Sciatic nerve (tissue), 2 donors: ENCODE data around the gene ELMOD2. TPM values are rescaled to one million over a fixed set of nuclear protein-coding genes. Genes with fewer than 3 reads are reported as not detected.
A peak's percentile ranks its signal among the peaks of the same experiment; 100 is the strongest.
"Not testable (repeated sequence)": the region's sequence is repeated elsewhere in the genome, so short reads cannot be mapped to it uniquely, and the experiment has no call there.

Source experiments
- ATAC-seq: fragments of 200-7000 bp; cut with Tn5 transposase; one replicate; pipeline ENCODE4 v1.9.1; 2020; ENCODE audit warnings: mild to moderate bottlenecking, moderate library complexity
- DNase-seq: peaks from one replicate; pipeline ENCODE4 v3.0.0-alpha.2; 2020; ENCODE audit warnings: low spot score
- intact Hi-C: fragments of 100-400 bp; cut with DNase I; formaldehyde crosslinking; loops from one replicate; pipeline ENCODE4 v1.14.2; 2022
- total RNA-seq: library from RNA; stranded (reverse); fragmentation: NEBNext Ultra II Directional; extraction: Animal tissue kit (Norgen Biotek cat#: 25700); gene quantifications from one replicate; pipeline ENCODE4 v1.2.1, GENCODE V29; 2021
- donor health status: DM: no; HTN: no; CAD: no.
- donor health status: DM: no; HTN: no; CAD: no.

Gene ELMOD2
- 35.8 TPM for total RNA-seq

DNA sequence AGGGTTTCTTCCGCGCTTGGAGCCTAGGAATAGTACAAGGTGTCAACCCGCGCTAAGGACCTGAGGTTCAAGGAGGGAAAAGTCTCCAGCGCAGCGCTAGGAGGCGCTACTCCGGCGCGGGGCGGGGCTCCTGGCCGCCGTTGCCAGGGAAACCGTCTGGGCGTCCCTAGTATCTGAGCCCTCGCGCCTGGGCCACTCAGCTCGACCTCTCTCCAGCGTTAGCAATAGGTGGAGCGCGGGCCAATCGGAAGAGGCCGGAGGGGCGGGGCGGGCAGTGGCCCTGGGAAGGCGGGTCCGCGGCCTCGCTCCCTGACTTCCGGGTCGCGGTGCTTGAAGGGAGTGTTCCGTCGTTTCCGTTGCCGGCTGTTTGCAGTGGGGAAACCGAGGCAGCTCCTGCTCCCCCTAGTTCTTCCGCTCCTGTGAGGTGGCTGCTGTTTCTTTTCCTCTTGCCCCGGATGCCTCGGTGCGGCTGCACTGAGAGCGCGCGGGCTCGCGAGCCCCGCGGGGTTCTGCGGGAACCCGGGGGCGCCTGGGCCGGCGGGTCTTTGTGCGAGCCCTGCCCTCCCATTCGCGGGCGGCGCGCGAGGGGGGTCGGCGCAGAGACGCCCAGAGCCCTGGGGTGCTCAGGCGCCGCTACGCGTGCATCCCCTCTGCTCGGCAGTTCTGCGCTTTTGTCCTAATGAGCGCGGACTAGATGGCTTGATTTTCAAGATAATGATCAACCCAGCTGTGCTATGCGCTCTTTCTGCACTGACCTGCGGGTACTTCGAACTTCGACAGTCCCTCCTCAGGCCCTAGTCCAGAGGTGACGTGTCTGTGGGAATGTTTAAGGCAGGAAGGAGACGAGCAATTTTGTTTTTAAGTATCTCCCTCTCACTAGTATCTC, at the start of gene ELMOD2:
Gene ELMOD2, plus strand, starts transcription at position 312 of the 886 bp plus-strand sequence. CDS start 1,261 bp downstream, outside the sequence.
- DNase-seq (peak; percentile 99), ATAC-seq (peak; percentile 100)
- intact Hi-C loops: no loop called here

GRCh38 chr4:140483445-140483844, 40.5 kb upstream of the ELMOD2 start:
- no peak for ATAC-seq
- DNase-seq: no peak
- intact Hi-C loops: no loop called here

- no peak for DNase-seq
- intact Hi-C loops: no loop called here
- ATAC-seq: no peak
Observed at GRCh38 chr4:140485939-140486338, 38.0 kb upstream of the ELMOD2 start.

DNA sequence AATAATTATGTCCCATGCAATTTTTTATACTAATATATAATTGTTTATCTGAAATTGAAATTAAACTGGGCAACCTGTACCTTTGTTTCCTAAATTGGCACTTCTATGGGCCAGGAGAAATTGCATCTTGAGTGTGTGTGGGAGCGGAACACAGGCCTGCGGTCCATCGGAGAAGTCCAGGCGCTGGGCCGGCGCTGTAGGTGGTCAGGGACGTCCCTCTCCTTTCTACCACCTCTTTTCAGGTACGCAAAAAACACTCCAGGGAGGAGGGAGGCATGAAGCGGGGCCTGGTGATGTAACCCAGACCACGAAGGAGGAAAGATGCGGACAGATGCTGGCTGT, 26.6 kb upstream of the ELMOD2 start:
- ATAC-seq (no peak), DNase-seq (no peak)
- intact Hi-C loops: no loop called here

GRCh38 chr4:140497747-140498636, 26.0 kb upstream of the ELMOD2 start, which contains the start of gene MGAT4D:
MGAT4D (minus strand) TSS chr4:140498293; CDS start chr4:140498222, 71 bp downstream.
- intact Hi-C loops: no loop called here
- DNase-seq: no peak
- ATAC-seq: no peak

- ATAC-seq (no peak), DNase-seq (no peak)
- intact Hi-C loops: no loop called here
Observed at GRCh38 chr4:140499391-140499790, 24.6 kb upstream of the ELMOD2 start.

DNA sequence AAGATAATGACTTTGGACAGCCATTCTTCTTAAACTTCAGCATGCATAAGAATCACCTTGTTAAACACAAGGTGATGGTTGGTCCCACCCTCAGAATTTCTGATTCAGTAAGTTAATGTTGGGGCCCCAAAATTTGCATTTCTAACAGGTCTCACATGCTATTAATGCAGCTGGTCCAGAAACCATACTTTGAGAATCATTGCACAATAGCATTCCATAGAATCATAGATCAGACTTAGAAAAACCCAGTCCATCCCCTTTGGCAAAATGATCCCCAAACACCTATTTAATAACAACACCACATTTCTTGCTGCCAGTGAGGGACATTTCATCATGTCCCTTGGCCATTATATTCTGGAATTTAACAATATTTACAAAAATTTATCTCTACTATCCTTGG, 19.7 kb upstream of the ELMOD2 start:
- ATAC-seq (no peak), DNase-seq (no peak)
- intact Hi-C loops: no loop called here

GRCh38 chr4:140513765-140514164, 10.2 kb upstream of the ELMOD2 start:
- intact Hi-C loops, DNase-seq, ATAC-seq: not testable (repeated sequence)

DNA sequence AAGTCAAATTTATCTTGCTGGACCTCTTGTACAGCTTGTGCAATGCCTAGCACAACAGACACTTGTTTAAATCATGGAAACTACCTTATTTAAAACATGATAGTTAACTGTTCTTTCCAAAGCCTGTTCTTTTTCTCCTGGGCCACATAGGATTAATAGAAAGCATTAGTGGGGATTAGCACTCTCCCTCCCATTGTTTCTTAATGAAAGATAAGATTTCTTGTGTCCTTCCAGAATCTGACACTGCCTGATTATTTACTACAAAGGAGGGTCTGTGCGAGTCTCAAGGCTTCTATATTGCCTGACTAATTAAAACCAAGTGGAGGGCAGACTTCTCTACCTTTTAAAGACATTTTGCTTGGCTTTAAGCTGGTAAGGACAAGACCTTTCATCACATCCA, 8.5 kb upstream of the ELMOD2 start:
- ATAC-seq (no peak), DNase-seq (no peak)
- intact Hi-C loops: no loop called here

DNA sequence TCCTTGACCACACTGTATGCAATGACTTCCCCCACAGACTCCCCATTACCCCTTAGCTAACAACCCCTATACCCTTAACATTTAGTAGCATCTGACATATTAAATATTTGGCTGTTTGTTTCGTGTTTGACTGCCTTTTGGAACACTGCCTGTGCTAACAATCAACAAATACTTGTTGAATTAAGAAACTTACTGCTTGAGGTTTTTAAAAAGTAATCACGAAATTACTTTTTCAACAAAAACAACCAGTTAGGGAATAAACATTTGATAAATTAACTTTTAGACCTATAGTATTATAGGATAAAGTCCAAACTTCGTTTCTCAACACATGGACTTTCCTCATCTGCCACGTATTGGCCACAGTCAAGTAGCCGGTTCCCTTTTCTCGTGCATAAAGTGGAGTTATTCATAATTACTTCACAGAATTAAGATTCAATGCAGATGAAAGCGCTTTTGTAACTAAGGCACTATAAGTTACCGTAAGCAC, 555 bp upstream of the ELMOD2 start:
- no peak for DNase-seq
- ATAC-seq: no peak
- intact Hi-C loops: no loop called here

- no peak for ATAC-seq
- intact Hi-C loops: no loop called here
- DNase-seq: no peak
Observed at GRCh38 chr4:140529434-140529833, 5.5 kb downstream of the ELMOD2 start.

DNA sequence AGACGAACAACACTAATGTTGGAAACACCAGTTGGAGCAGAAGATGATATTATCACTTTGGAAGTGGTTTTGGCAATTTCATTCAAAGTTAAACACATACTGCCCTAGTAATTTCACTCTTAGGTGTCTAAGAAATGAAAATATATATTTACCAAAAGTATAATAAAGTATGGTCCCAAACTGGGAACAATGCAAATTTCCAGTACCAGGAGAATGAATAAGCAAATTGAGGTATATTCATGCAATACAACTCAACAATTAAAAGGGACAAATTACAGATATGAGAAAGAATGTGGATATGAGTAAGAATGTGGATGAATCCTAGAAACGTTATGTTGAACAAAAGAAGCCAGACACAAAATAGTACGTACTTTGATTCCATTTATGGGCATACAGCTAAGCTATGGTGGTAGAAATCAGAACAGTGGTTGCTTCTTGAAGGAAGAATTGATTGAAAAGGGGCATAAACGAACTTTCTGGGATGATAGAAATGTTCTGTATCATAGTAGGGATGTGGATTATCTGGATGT, 10.0 kb downstream of the ELMOD2 start:
- ATAC-seq: no peak
- intact Hi-C loops: no loop called here
- DNase-seq: no peak

GRCh38 chr4:140556372-140557085, 32.6 kb downstream of the ELMOD2 start:
- ATAC-seq: no peak

DNA sequence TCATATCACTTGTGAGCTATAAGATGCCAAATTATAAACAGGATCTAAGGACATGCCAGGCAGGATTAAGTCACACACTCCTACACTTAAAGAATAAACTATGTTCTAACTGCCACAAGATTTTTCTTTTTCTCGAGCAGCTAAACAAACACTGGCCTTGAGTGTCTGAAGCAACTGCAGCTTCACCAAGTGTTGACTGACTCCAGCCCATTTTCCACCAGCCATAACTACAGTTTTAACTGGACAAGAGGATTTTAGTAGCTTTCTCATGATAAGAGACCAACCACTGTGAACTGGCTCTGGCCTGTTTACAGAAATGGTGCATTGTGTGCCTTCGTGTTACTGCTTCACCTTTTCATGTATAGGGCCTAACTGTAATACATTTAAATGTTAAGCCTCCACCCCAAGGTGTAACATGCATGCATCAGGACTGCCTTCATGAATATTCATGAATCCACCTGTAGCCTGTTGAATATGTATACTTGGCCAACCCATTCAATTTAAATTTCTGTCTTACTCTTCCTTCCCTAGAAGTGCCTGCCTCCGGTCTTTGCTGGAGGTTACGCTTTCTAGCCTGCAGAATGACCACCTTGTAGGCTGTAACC, 34.0 kb downstream of the ELMOD2 start:
- no peak for DNase-seq
- intact Hi-C loops: no loop called here
- ATAC-seq: no peak

More at GRCh38 chr4:140556372-140557085, 32.6 kb downstream of the ELMOD2 start:
- intact Hi-C loops: no loop called here
- no peak for DNase-seq

DNA sequence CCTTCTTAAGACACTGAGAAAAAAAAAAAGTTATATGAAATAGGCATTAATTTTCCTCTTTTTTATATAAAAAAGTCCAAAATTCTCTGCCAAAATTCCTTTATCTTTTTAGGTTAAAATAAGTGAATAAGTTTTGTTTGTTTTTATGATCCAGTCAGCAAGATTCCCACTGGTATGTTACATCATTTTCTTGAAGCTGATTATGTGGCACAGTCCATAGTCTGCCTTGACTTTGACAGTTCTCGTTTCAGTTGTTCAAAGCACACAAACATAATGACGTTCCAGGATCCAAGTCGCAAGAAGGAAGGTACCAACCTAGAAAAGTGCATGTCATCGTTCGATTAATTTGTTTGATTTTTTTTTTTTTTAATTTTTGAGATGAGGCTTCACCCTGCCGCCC, 35.7 kb downstream of the ELMOD2 start:
- intact Hi-C loops: no loop called here
- ATAC-seq (no peak), DNase-seq (no peak)

GRCh38 chr4:140568507-140569306, 44.7 kb downstream of the ELMOD2 start, which contains the start of gene UCP1:
UCP1 (minus strand) TSS chr4:140568961; CDS start chr4:140568729, 232 bp downstream.
- DNase-seq (no peak), ATAC-seq (peak; percentile 43)
- intact Hi-C loops: no loop called here

DNA sequence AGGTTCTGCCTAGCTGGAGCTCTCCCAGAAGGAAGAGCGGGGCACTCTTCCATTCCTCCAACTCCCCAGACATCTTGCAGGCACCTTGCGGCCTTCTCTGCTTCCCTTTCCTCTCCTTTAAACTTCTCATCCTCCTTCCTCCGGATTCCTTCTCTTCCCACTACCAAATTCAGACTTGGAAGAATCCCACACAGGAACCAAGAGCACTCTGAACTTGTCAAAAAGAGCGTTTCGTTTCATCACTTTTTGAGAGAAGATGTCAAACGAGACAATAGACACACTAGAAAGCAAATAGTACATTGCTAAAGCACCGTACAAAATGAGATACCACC, 45.3 kb downstream of the ELMOD2 start:
- no peak for ATAC-seq
- intact Hi-C loops: no loop called here
- DNase-seq: no peak

DNA sequence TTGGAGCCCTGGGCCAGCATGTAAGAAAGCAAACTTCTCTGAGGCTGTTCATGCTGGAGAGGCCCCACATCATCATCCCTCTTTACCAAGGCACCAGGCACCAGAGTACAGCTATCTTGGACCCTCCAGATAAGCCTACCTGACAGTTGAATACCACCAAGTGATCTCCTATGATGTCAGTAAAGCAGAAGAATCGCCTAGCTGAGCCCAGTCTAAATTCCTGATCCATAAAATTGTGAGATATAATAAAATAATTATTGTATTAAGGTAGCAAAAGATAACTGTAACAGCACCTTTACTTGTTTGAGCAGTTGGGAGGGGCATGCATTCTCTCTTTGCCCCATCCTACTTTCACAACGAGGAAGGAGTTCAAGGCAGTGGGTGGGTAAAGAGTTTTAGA, 47.7 kb downstream of the ELMOD2 start:
- intact Hi-C loops: no loop called here
- no peak for ATAC-seq

More for the DNA sequence above, 47.7 kb downstream of the ELMOD2 start:
- no peak for DNase-seq
